ENCODE data around the gene GNPDA1. TPM values are rescaled to one million over a fixed set of nuclear protein-coding genes. Genes with fewer than 3 reads are reported as not detected.
"Not testable (repeated sequence)": the region's sequence is repeated elsewhere in the genome, so short reads cannot be mapped to it uniquely, and the experiment has no call there.

The GNPDA1 gene
- 10 to 100 TPM; 27.1 to 32.1 TPM for total RNA-seq

- peak within 1 kb of the TSS; percentile 79 for H3K4me3 Mint-ChIP-seq
- DNase-seq, result peak; percentile 77
- H3K36me3 Mint-ChIP-seq (ENCODE audit: low read depth), result peaks cover 16% of the 10 kb centered on the region
- ChIA-PET CTCF (interaction anchor here (1.2 to 13.0 kb wide), 19 partner anchors 12 to 320 kb away, joined by 3 to 180 read pairs (median 8); partner anchors contain the start of genes NDFIP1 and RNF14), POLR2A (interaction anchor here (1.3 to 7.0 kb wide), 7 partner anchors 12 to 344 kb away, joined by 3 to 128 read pairs (median 15); partner anchors contain the start of genes NDFIP1 and RNF14)
- H3K27ac Mint-ChIP-seq, result peak within 1 kb of the TSS; percentile 94
- peaks cover 64% of the 10 kb centered on the region for H3K4me1 Mint-ChIP-seq
- no peaks in the 10 kb centered on the region for H3K27me3 Mint-ChIP-seq
- H3K9me3 Mint-ChIP-seq, result peaks cover 2% of the 10 kb centered on the region
Observed at GRCh38 chr5:142012792-142013388, at the start of gene GNPDA1. Gene GNPDA1, minus strand, starts transcription at chr5:142013027. Its CDS starts 992 bp downstream, at chr5:142012035.

- Mint-ChIP-seq H3K27ac (no peak overlapping the region), H3K36me3 (ENCODE audit: low read depth) (no peaks in the 10 kb centered on the region)
Observed at GRCh38 chr5:142059304-142059940, 46.6 kb upstream of the GNPDA1 start.

DNA sequence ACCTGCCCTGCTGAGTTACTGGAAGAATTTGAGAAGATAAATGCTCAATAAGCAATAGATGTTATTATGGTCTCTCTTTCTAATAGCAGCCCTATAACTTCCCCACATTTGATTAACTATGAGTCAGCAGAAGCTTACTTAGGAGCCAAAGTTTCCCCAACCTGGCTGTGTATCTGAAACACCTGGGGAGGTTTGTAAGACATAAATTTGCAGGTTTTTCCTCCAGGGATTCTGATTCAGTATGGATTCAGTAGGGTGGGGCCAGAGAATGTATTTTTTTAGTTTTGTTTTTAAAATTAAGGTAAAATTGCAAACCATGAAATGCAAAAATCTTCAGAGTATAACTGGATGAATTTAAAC lies 44.9 kb upstream of the GNPDA1 start:
- H3K9me3 Mint-ChIP-seq, result no peaks in the 10 kb centered on the region
- no peak overlapping the region for H3K27ac Mint-ChIP-seq
- no peaks in the 10 kb centered on the region for H3K27me3 Mint-ChIP-seq
- H3K4me1 Mint-ChIP-seq, result peaks cover 12% of the 10 kb centered on the region
- no peak for DNase-seq
- ChIA-PET CTCF (no interaction called here), POLR2A (interaction anchor here (1.2 kb wide), 1 partner anchor 46 kb away, joined by 3 read pairs; no protein-coding TSS in a partner anchor)
- no peak overlapping the region for H3K4me3 Mint-ChIP-seq
- no peaks in the 10 kb centered on the region for H3K36me3 Mint-ChIP-seq (ENCODE audit: low read depth)

More at GRCh38 chr5:142059304-142059940, 46.6 kb upstream of the GNPDA1 start:
- no peak for DNase-seq
- Mint-ChIP-seq H3K9me3 (no peaks in the 10 kb centered on the region), H3K4me1 (peaks cover 14% of the 10 kb centered on the region), H3K4me3 (no peak overlapping the region), H3K27me3 (no peaks in the 10 kb centered on the region)
- ChIA-PET CTCF (no interaction called here), POLR2A (no interaction called here)

- H3K36me3 Mint-ChIP-seq (ENCODE audit: low read depth), result no peaks in the 10 kb centered on the region
- H3K4me3 Mint-ChIP-seq, result no peak overlapping the region
- H3K27ac Mint-ChIP-seq, result no peak overlapping the region
- H3K4me1 Mint-ChIP-seq, result peaks cover 12% of the 10 kb centered on the region
- CTCF ChIA-PET, result interaction anchor here (0.7 kb wide), 1 partner anchor 154 kb away, joined by 3 read pairs; no protein-coding TSS in a partner anchor
- H3K27me3 Mint-ChIP-seq, result no peaks in the 10 kb centered on the region
- DNase-seq, result no peak
- no peaks in the 10 kb centered on the region for H3K9me3 Mint-ChIP-seq
- POLR2A ChIA-PET, result interaction anchor here (1.2 kb wide), 2 partner anchors 45 to 53 kb away, joined by 3 read pairs; no protein-coding TSS in a partner anchor
Observed at GRCh38 chr5:142056816-142057696, 44.2 kb upstream of the GNPDA1 start.

- peaks cover 12% of the 10 kb centered on the region for H3K4me1 Mint-ChIP-seq
- no peak overlapping the region for H3K4me3 Mint-ChIP-seq
- H3K27me3 Mint-ChIP-seq, result no peaks in the 10 kb centered on the region
- CTCF ChIA-PET, result no interaction called here
- no peak overlapping the region for H3K27ac Mint-ChIP-seq
- POLR2A ChIA-PET, result no interaction called here
- DNase-seq, result no peak
- H3K36me3 Mint-ChIP-seq (ENCODE audit: low read depth), result no peaks in the 10 kb centered on the region
- no peaks in the 10 kb centered on the region for H3K9me3 Mint-ChIP-seq
Observed at GRCh38 chr5:142055301-142055700, 42.5 kb upstream of the GNPDA1 start.

DNA sequence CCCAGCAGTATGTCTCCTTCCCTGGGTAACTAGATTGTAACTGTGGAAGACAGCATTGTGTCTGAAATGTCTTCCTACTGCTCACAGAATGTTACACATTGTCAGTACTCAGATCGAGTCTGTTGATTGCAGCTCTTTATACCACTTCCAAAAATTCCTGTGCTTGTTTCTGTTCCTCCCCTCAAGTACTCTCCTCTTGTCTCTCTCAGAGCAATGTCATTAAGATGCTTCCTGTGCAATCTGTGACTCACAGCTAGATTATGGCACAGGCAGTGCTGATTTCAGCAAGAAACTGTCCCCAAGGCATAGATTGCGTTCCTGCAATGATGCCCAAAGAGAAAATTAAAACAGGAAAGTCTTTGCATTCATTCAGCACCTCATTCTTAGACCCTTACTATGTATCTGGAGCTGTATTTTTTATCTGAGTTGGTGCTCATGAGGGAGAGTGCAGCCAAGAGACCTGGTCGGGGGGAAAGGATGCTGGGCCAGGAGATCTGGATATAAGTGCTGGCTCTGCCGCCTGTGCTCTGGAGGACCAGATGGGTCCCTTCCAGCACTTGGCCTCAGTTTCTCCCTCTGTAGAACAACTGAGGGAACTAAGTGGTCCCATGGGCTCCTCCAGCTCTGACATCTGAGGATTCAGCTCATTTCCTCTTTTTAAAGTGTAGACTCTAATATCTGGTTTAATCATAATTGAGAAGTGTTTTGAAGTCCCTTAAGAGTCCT lies 40.8 kb upstream of the GNPDA1 start:
- ChIA-PET CTCF (interaction anchor here (0.6 to 1.3 kb wide), 4 partner anchors 16 to 91 kb away, joined by 3 to 5 read pairs (median 4); partner anchors contain the start of gene RNF14), POLR2A (interaction anchor here (0.8 to 1.2 kb wide), 5 partner anchors 17 to 90 kb away, joined by 3 to 5 read pairs (median 3); no protein-coding TSS in a partner anchor)
- no peaks in the 10 kb centered on the region for H3K36me3 Mint-ChIP-seq (ENCODE audit: low read depth)

DNA sequence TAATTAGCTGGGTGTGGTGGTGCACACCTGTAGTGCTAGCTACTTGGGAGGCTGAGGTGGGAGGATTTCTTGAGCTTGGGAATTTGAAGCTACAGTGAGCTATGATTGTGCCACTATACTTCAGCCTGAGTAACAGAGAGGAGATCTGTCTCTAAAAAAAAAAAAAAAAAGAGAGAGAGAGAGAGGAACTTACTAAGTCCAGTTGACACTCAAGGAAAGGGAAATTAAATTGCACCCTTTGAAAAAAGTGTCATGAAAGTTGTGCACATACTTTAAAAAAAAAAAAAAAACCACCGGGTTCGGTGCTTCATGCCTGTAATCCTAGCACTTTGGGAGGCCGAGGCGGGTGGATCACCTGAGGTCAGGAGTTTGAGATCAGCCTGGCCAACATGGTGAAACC lies 39.2 kb upstream of the GNPDA1 start:
- H3K27me3 Mint-ChIP-seq; H3K4me3 Mint-ChIP-seq; CTCF ChIA-PET; H3K9me3 Mint-ChIP-seq; H3K27ac Mint-ChIP-seq; DNase-seq; H3K36me3 Mint-ChIP-seq (ENCODE audit: low read depth); POLR2A ChIA-PET: not testable (repeated sequence)
- peaks cover 11% of the 10 kb centered on the region for H3K4me1 Mint-ChIP-seq

More for the DNA sequence above, 40.8 kb upstream of the GNPDA1 start:
- H3K4me3 Mint-ChIP-seq, result no peak overlapping the region
- no peaks in the 10 kb centered on the region for H3K9me3 Mint-ChIP-seq
- peaks cover 12% of the 10 kb centered on the region for H3K4me1 Mint-ChIP-seq
- no peaks in the 10 kb centered on the region for H3K27me3 Mint-ChIP-seq
- H3K27ac Mint-ChIP-seq, result no peak overlapping the region
- DNase-seq, result no peak

GRCh38 chr5:142048272-142048671 lies 35.4 kb upstream of the GNPDA1 start:
- no peaks in the 10 kb centered on the region for H3K36me3 Mint-ChIP-seq (ENCODE audit: low read depth)
- POLR2A ChIA-PET, result no interaction called here
- peaks cover 3% of the 10 kb centered on the region for H3K4me1 Mint-ChIP-seq
- no peak overlapping the region for H3K4me3 Mint-ChIP-seq
- CTCF ChIA-PET, result no interaction called here
- H3K27me3 Mint-ChIP-seq, result no peaks in the 10 kb centered on the region
- DNase-seq, result no peak
- no peaks in the 10 kb centered on the region for H3K9me3 Mint-ChIP-seq
- H3K27ac Mint-ChIP-seq, result no peak overlapping the region

GRCh38 chr5:142046191-142046590 lies 33.4 kb upstream of the GNPDA1 start:
- DNase-seq, result no peak
- Mint-ChIP-seq H3K9me3 (no peaks in the 10 kb centered on the region), H3K4me3 (no peak overlapping the region), H3K4me1 (no peaks in the 10 kb centered on the region), H3K27ac (no peak overlapping the region), H3K36me3 (ENCODE audit: low read depth) (no peaks in the 10 kb centered on the region), H3K27me3 (no peaks in the 10 kb centered on the region)
- CTCF ChIA-PET, result no interaction called here
- POLR2A ChIA-PET, result no interaction called here

DNA sequence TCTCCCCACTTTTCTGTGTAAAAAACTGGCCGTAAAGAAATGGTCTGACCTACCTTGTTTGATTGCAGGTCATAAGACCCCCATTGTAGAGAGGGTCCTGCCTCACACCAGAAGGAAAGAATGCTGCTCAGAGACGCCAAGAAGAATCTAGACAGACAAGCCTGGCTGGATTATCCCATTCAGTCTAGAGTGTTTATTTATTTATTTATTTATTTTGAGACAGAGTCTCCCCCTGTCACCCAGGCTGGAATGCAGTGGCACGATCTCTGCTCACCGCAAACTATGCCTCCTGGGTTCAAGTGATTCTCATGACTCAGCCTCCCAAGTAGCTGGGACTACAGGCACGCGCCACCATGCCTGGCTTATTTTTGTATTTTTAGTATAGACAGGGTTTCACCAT lies 28.1 kb upstream of the GNPDA1 start:
- H3K36me3 Mint-ChIP-seq (ENCODE audit: low read depth); DNase-seq; POLR2A ChIA-PET; H3K27me3 Mint-ChIP-seq; CTCF ChIA-PET; H3K27ac Mint-ChIP-seq; H3K4me1 Mint-ChIP-seq; H3K4me3 Mint-ChIP-seq; H3K9me3 Mint-ChIP-seq: not testable (repeated sequence)

DNA sequence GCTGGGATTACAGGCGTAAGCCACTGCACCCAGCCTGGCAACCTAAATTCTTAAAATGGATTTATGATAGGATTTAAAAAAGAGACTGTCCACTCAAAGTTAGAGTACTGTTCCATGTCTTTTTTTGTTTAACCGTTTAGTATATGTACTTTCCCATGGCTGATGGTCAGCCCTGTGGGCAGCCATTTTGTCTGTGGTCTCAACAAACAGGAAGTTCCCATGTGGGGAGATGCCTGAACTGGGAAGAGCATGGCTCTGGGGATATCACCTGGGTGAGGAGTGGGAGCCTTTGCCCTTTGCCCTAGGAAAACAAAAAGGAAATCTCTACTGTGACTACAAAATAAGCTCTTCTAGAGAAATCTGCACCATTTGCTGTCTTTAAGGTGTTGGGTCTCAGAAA lies 27.5 kb upstream of the GNPDA1 start:
- POLR2A ChIA-PET, result no interaction called here
- Mint-ChIP-seq H3K9me3 (no peaks in the 10 kb centered on the region), H3K4me1 (no peaks in the 10 kb centered on the region), H3K4me3 (no peak overlapping the region), H3K36me3 (ENCODE audit: low read depth) (no peaks in the 10 kb centered on the region), H3K27ac (no peak overlapping the region), H3K27me3 (peaks cover 2% of the 10 kb centered on the region)
- DNase-seq, result no peak
- CTCF ChIA-PET, result no interaction called here

DNA sequence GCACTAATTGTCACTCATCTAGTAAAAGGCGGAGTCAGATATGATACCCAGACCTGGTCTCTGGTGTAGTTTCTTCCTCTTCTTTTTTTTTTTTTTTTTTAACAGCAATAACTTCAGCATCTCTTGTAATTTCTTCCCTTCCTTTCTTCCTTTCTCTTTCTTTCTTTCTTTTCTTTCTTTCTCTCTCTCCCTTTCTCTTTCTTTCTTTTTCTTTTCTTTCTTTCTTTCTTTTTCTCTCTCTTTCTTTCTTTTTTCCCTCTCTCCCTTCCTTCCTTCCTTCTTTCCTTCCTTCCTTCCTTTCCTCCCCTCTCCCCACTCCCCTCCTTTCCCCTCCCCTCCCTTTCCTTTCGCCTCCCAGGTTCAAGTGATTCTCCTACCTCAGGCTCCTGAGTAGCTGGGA lies 25.9 kb upstream of the GNPDA1 start:
- Mint-ChIP-seq H3K27ac (no peak overlapping the region), H3K9me3 (no peaks in the 10 kb centered on the region), H3K4me3 (no peak overlapping the region), H3K36me3 (ENCODE audit: low read depth) (peaks cover 2% of the 10 kb centered on the region), H3K27me3 (peaks cover 2% of the 10 kb centered on the region), H3K4me1 (peaks cover 11% of the 10 kb centered on the region)
- no peak for DNase-seq
- ChIA-PET POLR2A (no interaction called here), CTCF (no interaction called here)
